ENCODE measurements around the gene THSD1.
"Not testable (repeated sequence)": the region's sequence is repeated elsewhere in the genome, so short reads cannot be mapped to it uniquely, and the experiment has no call there.

Gene THSD1

DNA sequence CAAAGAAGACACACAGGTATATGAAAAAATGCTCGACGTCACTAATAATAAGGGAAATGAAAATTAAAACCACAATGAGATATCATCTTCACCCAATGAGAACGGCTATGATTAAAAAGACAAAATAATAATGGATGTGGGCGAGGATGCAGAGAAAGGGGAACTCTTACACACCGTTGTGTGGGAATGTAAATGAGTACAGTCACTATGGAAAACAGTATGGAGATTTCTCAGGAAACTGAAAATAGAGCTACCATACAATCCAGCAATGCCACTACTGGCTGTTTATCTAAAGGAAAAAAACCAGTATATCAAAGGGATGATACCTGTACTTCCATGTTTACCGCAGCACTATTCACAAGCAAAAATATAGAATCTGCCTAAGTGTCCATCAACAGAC is 74.1 kb downstream of the THSD1 start:
- FAIRE-seq; DNase-seq (ENCODE audit: insufficient read length, low spot score): not testable (repeated sequence)

Measured in D721Med (cell line).